K562 (cell line): Measurements from ENCODE around the gene OR2C1. TPM values are rescaled to one million over a fixed set of nuclear protein-coding genes. Genes with fewer than 3 reads are reported as not detected.

Experiments used
- DDX20 ChIP-seq: fragments of 450-650 bp; IDR thresholded peaks from 2 replicates; pipeline ENCODE4 v1.6.1; 2016; ENCODE audit warnings: missing genetic modification characterization, low read depth, mild to moderate bottlenecking, missing compliant biosample characterization, moderate library complexity
- DPF2 ChIP-seq: fragments of 450-650 bp; IDR thresholded peaks from 2 replicates; pipeline ENCODE4 v1.6.1; 2016
- GATA2 ChIP-seq: sonication (generic); formaldehyde crosslinking; IDR thresholded peaks from 2 replicates; pipeline ENCODE4 v1.4.0; 2020; ENCODE audit warnings: mild to moderate bottlenecking, missing genetic modification reagents
- HNRNPL ChIP-seq: fragments of 200-400 bp; formaldehyde crosslinking; IDR thresholded peaks from 2 replicates; pipeline ENCODE4 v1.6.1; 2017; ENCODE audit warnings: low read depth, mild to moderate bottlenecking, low read length
- KHSRP ChIP-seq: fragments of 450-650 bp; IDR thresholded peaks from 2 replicates; pipeline ENCODE4 v1.6.1; 2017
- L3MBTL2 ChIP-seq: fragments of 450-650 bp; IDR thresholded peaks from 2 replicates; pipeline ENCODE4 v1.6.1; 2016; ENCODE audit warnings: mild to moderate bottlenecking, moderate library complexity
- MEF2A ChIP-seq: IDR thresholded peaks from 2 replicates; pipeline ENCODE4 v1.6.1; 2011; ENCODE audit warnings: low read depth, mild to moderate bottlenecking, low read length, moderate library complexity; ENCODE audit not compliant: control insufficient read depth
- MTA3 ChIP-seq: fragments of 450-650 bp; formaldehyde crosslinking; IDR thresholded peaks from 2 replicates; pipeline ENCODE4 v1.6.1; 2017; ENCODE audit warnings: mild to moderate bottlenecking, borderline replicate concordance
- NFATC3 ChIP-seq: fragments of 450-650 bp; IDR thresholded peaks from 2 replicates; pipeline ENCODE4 v1.6.1; 2017; ENCODE audit warnings: mild to moderate bottlenecking
- NR4A1 ChIP-seq, 2 experiments: fragments of 250-450 bp in 1 of 2; fragments of 450-650 bp in 1 of 2; sonication (Bioruptor Pico) in 1 of 2; IDR thresholded peaks; 2 replicates each; pipeline versions ENCODE4 v1.4.0 to v1.6.1; 2016 to 2020; ENCODE audit warnings: mild to moderate bottlenecking in 2 of 2, missing compliant biosample characterization in 1 of 2, missing genetic modification characterization in 1 of 2, moderate library complexity in 1 of 2
- SPI1 ChIP-seq: IDR thresholded peaks from 2 replicates; pipeline ENCODE4 v1.6.1; 2011; ENCODE audit warnings: low read depth, low read length, control low read depth, borderline replicate concordance
- SUPT5H ChIP-seq: fragments of 450-650 bp; IDR thresholded peaks from 2 replicates; pipeline ENCODE4 v1.6.1; 2016
- TRIM24 ChIP-seq, 2 experiments: fragments of 450-650 bp; IDR thresholded peaks; 2 replicates each; pipeline ENCODE4 v1.6.1; 2016
- TRIM28 ChIP-seq: fragments of 450-650 bp; IDR thresholded peaks from 2 replicates; pipeline ENCODE4 v1.6.1; 2017
- ZKSCAN8 ChIP-seq: fragments of 200-800 bp; sonication (Bioruptor generic); IDR thresholded peaks from 2 replicates; pipeline ENCODE4 v1.6.1; 2016; ENCODE audit warnings: missing genetic modification characterization, missing compliant biosample characterization
- ZNF274 ChIP-seq: IDR thresholded peaks from 2 replicates; pipeline ENCODE4 v1.6.1; 2011; ENCODE audit warnings: low read depth, mild to moderate bottlenecking, low read length, moderate library complexity, borderline replicate concordance
- ZNF644 ChIP-seq: fragments of 200-800 bp; sonication (Bioruptor generic); IDR thresholded peaks from 2 replicates; pipeline ENCODE4 v1.6.1; 2016; ENCODE audit warnings: low read depth, missing genetic modification characterization, missing compliant biosample characterization
- ZNF707 ChIP-seq: fragments of 250-450 bp; sonication (Bioruptor Pico); conservative IDR thresholded peaks from 2 replicates; pipeline ENCODE4 v1.8.0; 2022; ENCODE audit warnings: inconsistent platforms, mild to moderate bottlenecking, moderate library complexity
- polyA plus RNA-seq, 8 experiments: library from polyadenylated mRNA; depleted of rRNA in 4 of 8; stranded (reverse) in 5 of 8; unstranded in 3 of 8; fragments of >200 nt; fragmentation: Nextera tagmentation in 2 of 8; fragmentation: Illumina TruSeq in 1 of 8; extraction: Ambion mirVana in 2 of 8; extraction: Trizol in 1 of 8; gene quantifications; 2 replicates each; pipeline versions ENCODE4 v1.2.1 to v1.2.3, GENCODE V29; 2011 to 2014; ENCODE audit warnings: inconsistent platforms in 1 of 8, missing spikeins in 1 of 8
- total RNA-seq, 7 experiments: library from RNA; depleted of rRNA in 6 of 7; stranded (reverse); fragments of >200 nt in 6 of 7; fragmentation: Illumina TruSeq in 2 of 7; extraction: Trizol in 2 of 7; gene quantifications; 2 replicates each; pipeline versions ENCODE4 v1.2.1 to v1.2.3, GENCODE V29; 2011 to 2021; ENCODE audit warnings: low replicate concordance in 1 of 7
- TF ChIP-seq, protein P1 (sequence below): sonication (generic); IDR thresholded peaks from 2 replicates; pipeline ENCODE4 v1.6.1; 2016
- TF ChIP-seq, protein P2 (sequence below), 2 experiments: fragments of 250-450 bp in 1 of 2; fragments of 450-650 bp in 1 of 2; sonication (Bioruptor Pico) in 1 of 2; IDR thresholded peaks; 2 replicates each; pipeline versions ENCODE4 v1.6.1 to v1.8.0; 2016 to 2021; ENCODE audit warnings: mild to moderate bottlenecking in 2 of 2, moderate library complexity in 2 of 2, missing compliant biosample characterization in 1 of 2, missing genetic modification characterization in 1 of 2
- TF ChIP-seq, protein P3 (sequence below): fragments of 250-450 bp; sonication (Bioruptor Pico); IDR thresholded peaks from 2 replicates; pipeline ENCODE4 v1.5.0; 2020; ENCODE audit warnings: mild to moderate bottlenecking, borderline replicate concordance

The OR2C1 gene
- total and polyA plus RNA-seq, 9 of the 15 experiments (the other 6 are each of a cell fraction or from before 2014, with no cell fraction given): not detected

DNA sequence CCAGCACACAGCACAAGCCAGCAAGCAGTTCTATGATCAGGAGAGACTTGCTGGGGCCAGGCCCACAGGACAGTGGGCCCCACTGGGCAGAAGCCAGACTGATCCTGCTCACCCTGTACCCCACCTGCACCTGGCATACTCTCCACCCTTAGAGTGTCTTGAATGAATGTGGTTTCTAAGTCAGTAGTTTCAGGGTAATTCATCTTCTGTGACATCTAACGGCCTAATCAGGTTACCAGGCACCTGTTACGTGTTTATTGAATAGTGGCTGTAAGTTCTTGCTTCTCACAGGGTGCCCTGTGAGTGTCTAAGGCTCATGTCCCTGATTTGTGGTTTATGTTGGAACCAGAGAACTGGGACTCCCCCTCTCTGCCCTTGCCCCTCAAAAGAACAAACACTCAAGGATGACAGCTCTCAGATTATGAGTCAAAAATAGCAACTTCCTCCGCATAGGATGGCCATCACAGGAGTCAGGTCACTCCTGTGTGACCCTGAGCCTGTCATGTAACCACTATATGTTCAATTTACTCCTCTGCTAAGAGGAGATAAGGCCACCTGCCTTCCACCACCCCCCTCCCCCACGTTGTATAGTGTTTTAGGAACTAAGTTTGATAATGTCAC is 7.0 kb upstream of the OR2C1 start (continued):
- TF ChIP-seq, protein P1, sequence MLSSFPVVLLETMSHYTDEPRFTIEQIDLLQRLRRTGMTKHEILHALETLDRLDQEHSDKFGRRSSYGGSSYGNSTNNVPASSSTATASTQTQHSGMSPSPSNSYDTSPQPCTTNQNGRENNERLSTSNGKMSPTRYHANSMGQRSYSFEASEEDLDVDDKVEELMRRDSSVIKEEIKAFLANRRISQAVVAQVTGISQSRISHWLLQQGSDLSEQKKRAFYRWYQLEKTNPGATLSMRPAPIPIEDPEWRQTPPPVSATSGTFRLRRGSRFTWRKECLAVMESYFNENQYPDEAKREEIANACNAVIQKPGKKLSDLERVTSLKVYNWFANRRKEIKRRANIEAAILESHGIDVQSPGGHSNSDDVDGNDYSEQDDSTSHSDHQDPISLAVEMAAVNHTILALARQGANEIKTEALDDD: peak; percentile 58; the same call in 1 of the 2 replicates
- TF ChIP-seq DPF2 (peak; percentile 90), DDX20 (tag) (0 out of 2 replicates have a peak, but pooled peaks have one; percentile 22), TRIM24 (IDR thresholded peaks at IDR 0.05) (peak; percentile 83 to 90), ZNF707 (CRISPR knock-in tag) (no peak), ZKSCAN8 (no peak), GATA2 (CRISPR knock-in tag) (peak; percentile 69; the same call in 1 of the 2 replicates), ZNF274 (no peak), ZNF644 (tag) (peak; percentile 69; the same call in 1 of the 2 replicates), NFATC3 (no peak), TRIM28 (0 out of 2 replicates have a peak, but pooled peaks have one; percentile 36), MTA3 (peak; percentile 42; the same call in 1 of the 2 replicates), MEF2A (peak; percentile 98), KHSRP (peak; percentile 62; the same call in 1 of the 2 replicates), SUPT5H (no peak), L3MBTL2 (peak; percentile 53; the same call in 1 of the 2 replicates), HNRNPL (no peak), NR4A1 (CRISPR knock-in tag; IDR thresholded peaks at IDR 0.05) (no peak), NR4A1 (tag; IDR thresholded peaks at IDR 0.05) (0 out of 2 replicates have a peak, but pooled peaks have one; percentile 65), SPI1 (peak; percentile 71; the same call in 1 of the 2 replicates)
- TF ChIP-seq, protein P2, sequence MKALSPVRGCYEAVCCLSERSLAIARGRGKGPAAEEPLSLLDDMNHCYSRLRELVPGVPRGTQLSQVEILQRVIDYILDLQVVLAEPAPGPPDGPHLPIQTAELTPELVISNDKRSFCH (CRISPR knock-in tag; IDR thresholded peaks at IDR 0.05): no peak
- TF ChIP-seq, protein P2 (tag; IDR thresholded peaks at IDR 0.05): peak; percentile 78
- TF ChIP-seq, protein P3, sequence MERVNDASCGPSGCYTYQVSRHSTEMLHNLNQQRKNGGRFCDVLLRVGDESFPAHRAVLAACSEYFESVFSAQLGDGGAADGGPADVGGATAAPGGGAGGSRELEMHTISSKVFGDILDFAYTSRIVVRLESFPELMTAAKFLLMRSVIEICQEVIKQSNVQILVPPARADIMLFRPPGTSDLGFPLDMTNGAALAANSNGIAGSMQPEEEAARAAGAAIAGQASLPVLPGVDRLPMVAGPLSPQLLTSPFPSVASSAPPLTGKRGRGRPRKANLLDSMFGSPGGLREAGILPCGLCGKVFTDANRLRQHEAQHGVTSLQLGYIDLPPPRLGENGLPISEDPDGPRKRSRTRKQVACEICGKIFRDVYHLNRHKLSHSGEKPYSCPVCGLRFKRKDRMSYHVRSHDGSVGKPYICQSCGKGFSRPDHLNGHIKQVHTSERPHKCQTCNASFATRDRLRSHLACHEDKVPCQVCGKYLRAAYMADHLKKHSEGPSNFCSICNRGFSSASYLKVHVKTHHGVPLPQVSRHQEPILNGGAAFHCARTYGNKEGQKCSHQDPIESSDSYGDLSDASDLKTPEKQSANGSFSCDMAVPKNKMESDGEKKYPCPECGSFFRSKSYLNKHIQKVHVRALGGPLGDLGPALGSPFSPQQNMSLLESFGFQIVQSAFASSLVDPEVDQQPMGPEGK (CRISPR knock-in tag): no peak
